ENCODE measurements around the gene AK5. TPM values are rescaled to one million over a fixed set of nuclear protein-coding genes. Genes with fewer than 3 reads are reported as not detected.
A peak's percentile ranks its signal among the peaks of the same experiment; 100 is the strongest.

The AK5 gene
- total RNA-seq, 1 donor from 2014 or later = 92.6 TPM

- peak; percentile 48 for DNase-seq (ENCODE audit: low read depth)
Observed at GRCh38 chr1:77430966-77431690, 149.3 kb downstream of the AK5 start.

DNA sequence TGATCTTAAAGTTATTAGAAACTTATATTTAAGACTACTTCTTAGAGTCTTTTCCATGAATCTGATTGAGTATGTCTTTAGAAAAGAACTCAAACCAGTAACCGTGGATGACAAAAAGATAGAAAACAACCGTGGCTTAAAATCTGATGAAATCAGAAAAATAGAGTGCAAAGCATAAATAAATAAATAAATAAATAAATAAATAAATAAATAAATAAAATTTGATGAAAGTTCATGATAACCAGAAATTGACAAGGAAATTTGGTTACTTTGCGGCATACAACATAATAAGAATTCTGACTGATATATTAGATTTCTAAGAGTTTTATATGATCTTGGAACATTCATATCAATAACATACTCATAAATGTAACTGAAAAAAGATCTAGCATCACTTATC lies 152.1 kb downstream of the AK5 start:
- no peak for DNase-seq (ENCODE audit: low read depth)

DNA sequence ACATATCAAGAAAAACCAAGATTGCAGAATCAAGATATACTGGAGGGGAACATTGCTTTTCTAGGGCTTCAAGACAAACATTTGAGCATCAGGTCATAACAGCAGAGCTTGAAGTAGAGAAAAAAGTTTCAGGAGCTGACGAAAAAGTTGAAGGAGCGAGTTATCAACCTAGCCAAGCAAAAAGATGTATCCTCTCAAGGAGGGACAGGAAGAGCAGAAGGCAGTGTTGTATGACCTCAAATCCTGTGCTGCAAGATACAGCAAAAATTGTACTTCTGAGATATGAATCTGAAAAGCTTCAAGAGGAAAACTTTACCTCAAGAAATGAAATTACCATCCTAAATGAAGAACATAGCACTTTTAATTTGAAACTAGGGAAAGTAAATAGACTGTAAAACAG lies 153.1 kb downstream of the AK5 start:
- DNase-seq (ENCODE audit: low read depth) = no peak

DNA sequence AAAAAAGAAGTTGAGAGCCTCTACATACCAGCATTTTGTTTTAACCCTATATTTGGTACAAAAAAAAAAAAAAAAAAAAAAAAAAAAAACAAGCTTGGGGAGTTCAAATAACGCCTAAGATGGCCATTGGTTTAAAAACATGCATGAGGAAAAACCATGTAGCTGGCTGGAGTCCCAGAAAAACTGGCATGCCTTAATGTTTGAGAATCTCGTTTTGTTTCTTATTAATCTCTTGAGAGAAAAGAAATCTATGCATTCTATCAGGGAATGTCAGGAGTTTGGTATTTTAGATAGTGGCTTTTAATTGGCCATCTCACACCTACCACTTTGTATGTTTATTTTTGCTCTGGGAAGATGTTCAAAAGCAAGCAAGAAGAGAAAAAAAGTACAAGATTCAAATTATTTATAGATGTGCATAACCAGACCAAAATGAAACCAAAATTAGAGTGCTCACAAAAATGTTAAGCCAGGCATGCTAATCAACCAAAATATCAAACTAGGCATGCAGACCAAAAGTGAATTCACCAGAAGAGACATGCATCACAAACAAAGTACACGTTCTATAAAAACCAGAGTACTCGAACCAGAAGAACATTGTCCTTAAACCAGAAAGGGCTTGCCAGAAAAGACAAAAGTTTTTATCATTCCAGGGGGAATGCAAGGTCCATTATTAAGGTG lies 156.6 kb downstream of the AK5 start:
- peak; percentile 83 for DNase-seq (ENCODE audit: low read depth)

DNA sequence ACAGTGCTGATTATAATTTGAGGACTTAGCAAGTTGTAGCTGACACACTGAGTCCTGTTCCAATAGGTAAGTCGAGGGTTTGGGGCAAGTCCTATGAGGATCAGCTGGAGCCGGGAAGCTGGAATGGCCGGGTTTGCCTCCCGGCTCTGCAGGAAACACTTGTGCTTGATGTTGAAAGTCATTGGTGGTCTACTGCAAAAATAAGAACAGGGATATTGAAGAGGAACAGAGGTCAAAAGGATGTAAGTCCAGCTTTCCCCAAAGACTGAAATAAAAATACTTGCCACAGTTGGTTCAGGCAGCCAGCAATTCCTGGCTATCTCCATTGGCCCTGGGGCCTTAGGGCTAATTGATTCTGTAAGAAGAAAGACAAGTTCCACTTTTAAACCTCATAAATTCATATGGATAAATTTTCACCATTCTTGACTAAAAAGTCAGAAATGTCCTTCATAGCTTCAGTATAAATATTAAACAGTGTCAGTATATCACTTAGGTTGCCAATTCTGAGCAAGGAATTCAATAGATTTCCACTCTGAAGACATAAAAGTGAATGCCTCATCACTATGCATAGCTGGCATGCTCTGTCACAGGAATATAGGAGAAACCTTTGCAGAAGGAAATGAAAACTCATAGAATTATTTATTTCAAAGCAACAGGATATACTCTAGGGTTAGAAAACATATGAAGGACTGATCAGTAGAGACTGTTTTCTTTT lies 165.2 kb downstream of the AK5 start:
- no peak for DNase-seq (ENCODE audit: low read depth)

GRCh38 chr1:77447669-77448068 lies 165.8 kb downstream of the AK5 start:
- DNase-seq (ENCODE audit: low read depth) = no peak

DNA sequence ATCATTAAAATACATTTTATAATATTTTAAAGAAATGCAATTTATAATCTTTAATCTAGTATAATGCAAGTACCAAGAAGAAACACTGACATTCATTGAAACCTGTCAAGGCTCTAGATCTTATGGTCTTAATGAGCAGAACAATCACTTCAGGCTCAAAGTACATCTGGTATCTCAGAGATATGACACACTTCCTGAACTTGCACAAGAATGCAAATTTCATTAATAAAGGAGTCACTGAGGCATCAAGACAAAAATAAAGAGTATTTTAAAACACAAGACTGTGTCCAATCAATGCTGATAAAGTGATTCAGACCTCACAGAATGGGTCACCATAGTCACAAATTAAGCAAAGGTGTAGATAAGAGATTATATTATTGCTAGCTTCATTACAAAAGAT lies 178.1 kb downstream of the AK5 start:
- DNase-seq (ENCODE audit: low read depth) = no peak

DNA sequence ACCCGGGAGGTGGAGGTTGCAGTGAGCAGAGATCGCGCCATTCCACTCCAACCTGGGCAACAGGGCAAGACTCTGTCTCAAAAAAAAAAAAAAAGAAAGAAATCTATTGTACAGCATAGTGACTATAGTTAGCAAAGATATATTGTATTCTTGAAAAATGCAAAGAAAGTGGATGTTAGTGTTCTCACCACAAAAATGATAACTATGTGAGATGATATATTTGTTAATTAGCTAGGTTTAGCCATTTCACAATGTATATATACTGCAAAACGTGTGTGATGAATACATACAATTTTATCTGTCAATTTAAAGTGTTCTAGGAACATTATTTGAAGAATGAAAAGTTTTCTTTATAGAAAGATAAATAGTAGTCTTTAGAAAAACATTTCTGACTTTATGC lies 179.9 kb downstream of the AK5 start:
- no peak for DNase-seq (ENCODE audit: low read depth)

- no peak for DNase-seq (ENCODE audit: low read depth)
Observed at GRCh38 chr1:77463216-77463615, 181.4 kb downstream of the AK5 start.

DNA sequence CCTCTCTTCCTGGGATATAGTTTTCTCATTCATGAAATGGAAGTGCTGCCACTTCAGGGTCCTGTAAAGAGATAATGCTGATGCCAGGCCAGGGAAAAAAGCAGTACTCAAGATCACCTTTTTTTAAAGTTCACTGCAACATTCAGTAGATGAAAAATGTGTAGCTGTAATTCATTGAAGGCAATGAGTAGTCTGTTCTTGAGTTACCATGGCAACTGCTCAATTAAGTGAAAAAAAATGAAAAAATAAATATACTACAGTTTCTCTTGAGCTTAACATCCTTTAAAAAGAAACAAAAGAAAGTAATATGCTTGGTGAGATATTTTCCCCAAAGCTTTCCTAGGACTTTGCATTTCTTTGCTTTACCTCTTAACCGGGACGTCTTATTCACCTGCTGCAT lies 183.3 kb downstream of the AK5 start:
- DNase-seq (ENCODE audit: low read depth) = no peak

DNA sequence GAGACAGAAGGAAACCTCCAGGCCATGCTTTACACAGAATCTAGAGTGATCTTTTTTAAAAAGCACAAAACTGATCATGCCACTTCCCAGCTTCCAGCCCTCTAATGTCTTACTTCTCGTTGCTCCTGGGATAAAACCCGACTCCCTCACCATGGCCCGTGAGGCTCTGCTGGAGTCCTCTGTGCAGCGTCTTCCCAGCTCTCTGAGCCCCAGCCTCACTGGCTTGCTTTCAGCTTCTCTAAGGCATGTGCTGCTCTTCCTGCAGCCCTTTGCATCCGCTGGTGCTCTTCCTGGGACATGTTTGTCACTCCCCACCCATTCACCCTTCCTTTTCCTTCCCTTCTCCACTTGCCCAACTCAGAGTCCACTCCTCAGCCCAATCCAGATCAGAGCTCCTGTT lies 184.1 kb downstream of the AK5 start:
- no peak for DNase-seq (ENCODE audit: low read depth)

- DNase-seq (ENCODE audit: low read depth) = no peak
Observed at GRCh38 chr1:77467021-77467595, 185.3 kb downstream of the AK5 start.

GRCh38 chr1:77467741-77468140 lies 185.9 kb downstream of the AK5 start:
- DNase-seq (ENCODE audit: low read depth) = no peak

DNA sequence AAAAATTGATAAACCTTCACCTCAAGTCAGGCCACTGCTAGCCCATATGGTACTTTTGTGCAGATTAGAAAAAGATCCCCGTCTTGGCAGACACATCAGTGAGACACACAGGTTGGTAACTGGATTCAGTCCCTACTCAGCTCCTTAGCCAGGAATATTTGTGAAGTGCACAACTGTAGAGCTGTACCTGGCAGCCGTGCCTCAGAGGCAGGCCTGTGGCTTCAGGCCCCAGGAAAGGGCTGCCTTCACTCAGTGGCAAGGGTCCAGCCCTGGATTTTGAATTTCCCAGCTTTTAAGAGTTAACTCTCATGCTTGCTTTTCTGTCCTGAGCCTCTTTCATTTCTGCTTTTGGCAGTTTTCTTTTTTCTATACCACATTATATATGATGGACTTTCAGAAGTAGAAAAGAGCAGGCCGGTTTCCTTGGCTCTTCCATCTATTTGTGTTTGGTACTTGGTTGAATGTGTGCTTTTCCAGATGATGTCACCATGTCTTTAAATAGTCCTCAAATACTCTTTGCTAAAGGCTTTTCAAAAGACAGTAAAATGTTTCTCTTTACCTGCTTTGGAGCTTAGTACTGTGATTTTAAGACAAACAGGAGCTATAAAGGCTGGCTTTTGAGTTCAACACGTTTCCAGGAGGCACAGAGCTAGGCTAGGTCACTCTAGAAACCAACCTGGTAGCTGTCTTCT lies 186.6 kb downstream of the AK5 start:
- DNase-seq (ENCODE audit: low read depth) = peak; percentile 25

DNA sequence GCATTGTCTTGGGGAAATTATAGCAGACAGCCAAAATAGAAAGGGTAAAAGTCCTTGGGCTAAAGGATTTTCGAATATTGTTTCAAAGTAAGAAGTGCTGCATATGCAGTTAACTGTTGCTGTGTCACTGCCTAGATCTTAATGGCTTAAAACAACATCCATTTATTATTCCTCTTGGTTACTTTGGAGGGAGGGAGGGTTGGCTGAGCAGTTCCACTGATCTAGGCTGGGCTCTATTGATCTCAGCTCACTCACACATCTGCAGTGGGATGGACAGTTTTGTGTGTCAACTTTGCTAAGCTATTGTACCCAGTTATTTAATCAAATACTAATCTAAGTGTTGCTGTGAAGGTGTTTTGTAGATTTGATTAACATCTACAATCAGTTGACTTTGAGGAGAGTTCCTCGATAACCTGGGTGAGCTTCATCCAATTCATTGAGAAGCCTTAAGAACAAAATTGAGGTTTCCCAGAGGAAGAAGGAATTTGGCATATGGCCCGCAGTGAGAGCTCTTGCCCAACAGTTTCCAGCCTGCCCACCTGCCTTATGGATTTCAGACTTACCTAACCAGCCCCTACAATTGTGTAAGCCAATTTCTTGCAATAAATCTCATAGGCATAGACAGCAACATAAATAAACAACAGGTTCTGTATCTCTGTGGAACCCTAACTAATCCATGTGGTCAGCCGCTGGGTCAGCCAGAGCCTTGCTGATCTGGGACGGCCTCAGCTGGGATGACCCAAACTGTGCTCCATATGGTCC lies 187.3 kb downstream of the AK5 start:
- DNase-seq (ENCODE audit: low read depth) = no peak

DNA sequence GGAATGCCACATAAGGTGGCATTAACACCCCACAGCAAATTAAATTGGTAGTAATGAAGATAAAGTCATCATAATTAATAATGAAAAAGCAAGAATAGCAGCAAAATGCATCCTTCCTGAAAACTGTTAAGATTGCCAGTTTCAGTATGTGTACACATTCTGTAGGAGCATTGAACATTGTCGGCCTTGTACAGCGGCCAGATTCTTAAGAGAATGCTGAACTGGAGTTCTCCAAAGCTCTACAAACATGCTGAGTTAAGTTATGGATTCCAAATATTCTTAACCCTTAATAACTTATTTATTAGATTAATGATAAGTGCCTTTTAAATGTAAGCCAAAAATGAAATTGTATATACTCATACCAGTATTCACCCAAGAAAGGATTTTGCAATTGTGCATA lies 189.9 kb downstream of the AK5 start:
- no peak for DNase-seq (ENCODE audit: low read depth)

DNA sequence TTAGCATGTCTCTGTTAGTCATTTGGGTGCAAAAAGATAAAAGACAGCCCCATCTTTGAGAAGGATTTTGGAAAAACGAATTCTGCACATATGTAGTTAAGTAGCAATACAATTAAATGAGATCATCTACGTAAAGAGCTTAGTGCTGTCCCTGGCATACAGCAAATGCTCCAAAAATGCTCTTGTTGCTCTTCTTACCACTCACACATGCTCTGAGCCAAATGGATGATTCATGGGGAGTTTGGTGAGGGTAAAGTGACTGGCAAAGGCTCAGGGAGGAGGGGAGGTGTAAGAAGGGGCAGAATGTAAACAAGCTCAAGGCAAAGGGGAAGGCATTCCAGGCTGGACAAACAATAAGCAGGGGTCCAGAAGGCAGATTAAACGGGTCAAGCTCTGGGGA lies 191.9 kb downstream of the AK5 start:
- DNase-seq (ENCODE audit: low read depth) = peak; percentile 78

DNA sequence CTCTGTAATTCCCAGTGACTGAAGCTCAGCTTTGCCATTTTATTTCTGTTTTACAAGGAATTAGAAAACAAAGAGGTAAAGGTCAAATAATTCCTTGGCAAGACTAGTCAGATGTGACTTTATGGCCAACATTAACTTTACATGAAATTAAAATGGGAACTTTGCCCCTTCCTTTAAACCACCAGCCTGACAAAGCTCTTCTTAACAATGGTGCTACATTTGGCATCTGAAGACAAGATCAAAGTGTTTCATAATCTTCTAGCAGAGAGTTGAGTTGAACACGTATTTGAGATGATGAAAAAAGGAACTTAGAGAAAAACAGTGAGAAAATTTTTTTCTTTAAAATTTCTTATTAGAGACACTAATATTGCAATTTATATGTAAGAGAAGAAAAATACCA lies 193.8 kb downstream of the AK5 start:
- no peak for DNase-seq (ENCODE audit: low read depth)

GRCh38 chr1:77476475-77476874 lies 194.7 kb downstream of the AK5 start:
- no peak for DNase-seq (ENCODE audit: low read depth)

GRCh38 chr1:77484334-77484733 lies 202.5 kb downstream of the AK5 start:
- DNase-seq (ENCODE audit: low read depth) = no peak

GRCh38 chr1:77484926-77485325 lies 203.1 kb downstream of the AK5 start:
- no peak for DNase-seq (ENCODE audit: low read depth)
